GM23338 (cell line): Measurements from ENCODE around the gene ANKRD40CL. TPM values are rescaled to one million over a fixed set of nuclear protein-coding genes. Genes with fewer than 3 reads are reported as not detected.

ENCODE experiments used
- ATAC-seq: fragments of 200-7000 bp; cut with Tn5 transposase; 3 replicates; pipeline ENCODE4 v1.9.1; 2020
- DNase-seq: peaks from one replicate; pipeline ENCODE4 v3.0.0-alpha.2; 2015; ENCODE audit warnings: low spot score
- H2AFZ ChIP-seq: fragments of 200-600 bp; sonication (generic); 2 replicates; pipeline ENCODE4 v1.8.0; 2016; ENCODE audit warnings: antibody characterized with exemption, mild to moderate bottlenecking, moderate library complexity
- H3F3A ChIP-seq: fragments of 200-600 bp; sonication (generic); replicated peaks from 2 replicates; pipeline ENCODE4 v1.8.0; 2017; ENCODE audit warnings: antibody characterized with exemption, mixed run types, low read depth
- H3K27ac ChIP-seq: fragments of 200-600 bp; sonication (generic); 2 replicates; pipeline ENCODE4 v1.6.1; 2016; ENCODE audit warnings: low read depth
- H3K27me3 ChIP-seq: fragments of 200-600 bp; sonication (generic); 2 replicates; pipeline ENCODE4 v1.8.0; 2016; ENCODE audit warnings: mild to moderate bottlenecking, mixed run types, moderate library complexity; ENCODE audit not compliant: insufficient read depth
- H3K36me3 ChIP-seq: fragments of 200-600 bp; sonication (generic); 2 replicates; pipeline ENCODE4 v1.8.0; 2016; ENCODE audit warnings: mild to moderate bottlenecking; ENCODE audit not compliant: insufficient read depth
- H3K4me1 ChIP-seq: fragments of 200-600 bp; sonication (generic); 2 replicates; pipeline ENCODE4 v1.8.0; 2016; ENCODE audit warnings: mild to moderate bottlenecking, moderate library complexity; ENCODE audit not compliant: insufficient read depth
- H3K4me2 ChIP-seq: fragments of 200-600 bp; sonication (generic); 2 replicates; pipeline ENCODE4 v1.7.1; 2017; ENCODE audit warnings: mixed run types
- H3K4me3 ChIP-seq: fragments of 200-600 bp; sonication (generic); 2 replicates; pipeline ENCODE4 v1.6.1; 2016; ENCODE audit warnings: mixed run types
- H3K79me2 ChIP-seq: fragments of 200-600 bp; sonication (generic); replicated peaks from 2 replicates; pipeline ENCODE4 v1.8.0; 2017; ENCODE audit warnings: mild to moderate bottlenecking; ENCODE audit not compliant: insufficient read depth
- H3K9me2 ChIP-seq: fragments of 200-600 bp; sonication (generic); 2 replicates; pipeline ENCODE4 v1.8.0; 2017; ENCODE audit not compliant: insufficient read depth
- H4K20me1 ChIP-seq: fragments of 200-600 bp; sonication (generic); replicated peaks from 2 replicates; pipeline ENCODE4 v1.8.0; 2017; ENCODE audit warnings: mild to moderate bottlenecking; ENCODE audit not compliant: insufficient read depth
- H3K27ac Mint-ChIP-seq: 2 replicates; pipeline ENCODE4 v1.8.0; 2020; ENCODE audit warnings: inconsistent platforms, mild to moderate bottlenecking, moderate library complexity, mixed read lengths
- H3K27me3 Mint-ChIP-seq: 3 replicates; pipeline ENCODE4 v1.8.0; 2022; ENCODE audit warnings: low read depth, mild to moderate bottlenecking, moderate library complexity, mixed read lengths, inconsistent platforms; ENCODE audit not compliant: insufficient read depth, poor library complexity
- H3K36me3 Mint-ChIP-seq: 3 replicates; pipeline ENCODE4 v1.8.0; 2021; ENCODE audit warnings: low read depth, mild to moderate bottlenecking, inconsistent platforms, moderate library complexity, mixed read lengths
- H3K4me1 Mint-ChIP-seq: 3 replicates; pipeline ENCODE4 v1.8.0; 2020; ENCODE audit warnings: mild to moderate bottlenecking, inconsistent platforms, mixed read lengths
- H3K4me3 Mint-ChIP-seq: 3 replicates; pipeline ENCODE4 v1.8.0; 2021; ENCODE audit warnings: moderate library complexity, mild to moderate bottlenecking, inconsistent platforms, mixed read lengths
- H3K9me3 Mint-ChIP-seq: 3 replicates; pipeline ENCODE4 v1.8.0; 2020; ENCODE audit warnings: moderate library complexity, mild to moderate bottlenecking, inconsistent platforms, mixed read lengths
- CREB1 ChIP-seq: fragments of 250-450 bp; sonication (Bioruptor Pico); IDR thresholded peaks from 2 replicates; pipeline ENCODE4 v1.5.0; 2020; ENCODE audit warnings: low read depth, mild to moderate bottlenecking, moderate library complexity
- ETS1 ChIP-seq: IDR thresholded peaks from 2 replicates; pipeline ENCODE4 v1.6.1; 2016; ENCODE audit warnings: antibody characterized with exemption
- EZH2 ChIP-seq: fragments of 200-600 bp; sonication (generic); IDR thresholded peaks from one replicate; pipeline ENCODE4 v1.8.0; 2017; ENCODE audit warnings: antibody characterized with exemption, mild to moderate bottlenecking, low read depth; ENCODE audit not compliant: unreplicated experiment
- EZH2phosphoT487 ChIP-seq: fragments of 200-600 bp; sonication (generic); IDR thresholded peaks from one replicate; pipeline ENCODE4 v1.8.1; 2018; ENCODE audit warnings: antibody characterized with exemption; ENCODE audit not compliant: unreplicated experiment
- JUNB ChIP-seq: IDR thresholded peaks from one replicate; pipeline ENCODE4 v1.6.1; 2016; ENCODE audit warnings: antibody characterized with exemption; ENCODE audit not compliant: unreplicated experiment
- NANOG ChIP-seq: IDR thresholded peaks from 2 replicates; pipeline ENCODE4 v1.6.1; 2016; ENCODE audit warnings: antibody characterized with exemption, borderline replicate concordance
- POLR2AphosphoS5 ChIP-seq: IDR thresholded peaks from 2 replicates; pipeline ENCODE4 v1.6.1; 2016; ENCODE audit warnings: antibody characterized with exemption, low read depth
- STAT1 ChIP-seq: IDR thresholded peaks from one replicate; pipeline ENCODE4 v1.6.1; 2016; ENCODE audit warnings: antibody characterized with exemption; ENCODE audit not compliant: unreplicated experiment
- ZNF114 ChIP-seq: fragments of 250-450 bp; sonication (Bioruptor Pico); IDR thresholded peaks from 2 replicates; pipeline ENCODE4 v1.5.0; 2020; ENCODE audit warnings: mild to moderate bottlenecking, moderate library complexity
- ZNF331 ChIP-seq: fragments of 250-450 bp; sonication (Bioruptor Pico); IDR thresholded peaks from 2 replicates; pipeline ENCODE4 v1.5.0; 2020; ENCODE audit warnings: low read depth, mild to moderate bottlenecking, moderate library complexity
- polyA plus RNA-seq: library from polyadenylated mRNA; unstranded; fragments of >200 nt; fragmentation: Nextera tagmentation; extraction: Ambion mirVana; gene quantifications from 2 replicates; pipeline ENCODE4 v1.2.1, GENCODE V29; 2016
- total RNA-seq: library from RNA; depleted of rRNA; stranded (reverse); fragments of >200 nt; shearing (Covaris generic); gene quantifications from 2 replicates; pipeline ENCODE4 v1.2.3, GENCODE V29; 2014
- TF ChIP-seq, protein P1 (sequence below): IDR thresholded peaks from one replicate; pipeline ENCODE4 v1.6.1; 2018; ENCODE audit warnings: antibody characterized with exemption; ENCODE audit not compliant: unreplicated experiment
- TF ChIP-seq, protein P2 (sequence below): fragments of 250-450 bp; sonication (Bioruptor Pico); IDR thresholded peaks from 2 replicates; pipeline ENCODE4 v1.5.0; 2020; ENCODE audit warnings: mild to moderate bottlenecking, moderate library complexity
- TF ChIP-seq, protein P3 (sequence below), 2 experiments: fragments of 200-600 bp in 1 of 2; sonication (generic) in 1 of 2; conservative IDR thresholded peaks; 2 replicates each; pipeline versions ENCODE4 v1.5.1 to v1.6.1; 2016 to 2017; ENCODE audit warnings: antibody characterized with exemption in 2 of 2, low read depth in 2 of 2, mild to moderate bottlenecking in 2 of 2, moderate library complexity in 1 of 2

Gene ANKRD40CL
- total and polyA plus RNA-seq, 2 experiments from 2014 or later: not detected

GRCh38 chr17:50762177-50762576 lies 5.1 kb downstream of the ANKRD40CL start:
- Histone ChIP-seq H4K20me1 (no peaks in the 10 kb centered on the region), H2AFZ (no peak overlapping the region), H3K9me2 (no peaks in the 10 kb centered on the region), H3K27ac (no peak overlapping the region), H3K4me2 (no peak overlapping the region), H3F3A (no peaks in the 10 kb centered on the region), H3K4me1 (peaks cover 11% of the 10 kb centered on the region; the same call in 1 of the 2 replicates), H3K79me2 (no peaks in the 10 kb centered on the region), H3K4me3 (no peak overlapping the region), H3K36me3 (no peaks in the 10 kb centered on the region), H3K27me3 (no peaks in the 10 kb centered on the region)
- no peaks in the 10 kb centered on the region for H3K9me3 Mint-ChIP-seq
- no peaks in the 10 kb centered on the region for H3K36me3 Mint-ChIP-seq
- no peak for ATAC-seq
- no peak overlapping the region for H3K4me3 Mint-ChIP-seq
- DNase-seq: no peak
- no peak for TF ChIP-seq CREB1 (CRISPR knock-in tag)
- TF ChIP-seq POLR2AphosphoS5: no peak
- no peak for TF ChIP-seq EZH2
- TF ChIP-seq, protein P1, sequence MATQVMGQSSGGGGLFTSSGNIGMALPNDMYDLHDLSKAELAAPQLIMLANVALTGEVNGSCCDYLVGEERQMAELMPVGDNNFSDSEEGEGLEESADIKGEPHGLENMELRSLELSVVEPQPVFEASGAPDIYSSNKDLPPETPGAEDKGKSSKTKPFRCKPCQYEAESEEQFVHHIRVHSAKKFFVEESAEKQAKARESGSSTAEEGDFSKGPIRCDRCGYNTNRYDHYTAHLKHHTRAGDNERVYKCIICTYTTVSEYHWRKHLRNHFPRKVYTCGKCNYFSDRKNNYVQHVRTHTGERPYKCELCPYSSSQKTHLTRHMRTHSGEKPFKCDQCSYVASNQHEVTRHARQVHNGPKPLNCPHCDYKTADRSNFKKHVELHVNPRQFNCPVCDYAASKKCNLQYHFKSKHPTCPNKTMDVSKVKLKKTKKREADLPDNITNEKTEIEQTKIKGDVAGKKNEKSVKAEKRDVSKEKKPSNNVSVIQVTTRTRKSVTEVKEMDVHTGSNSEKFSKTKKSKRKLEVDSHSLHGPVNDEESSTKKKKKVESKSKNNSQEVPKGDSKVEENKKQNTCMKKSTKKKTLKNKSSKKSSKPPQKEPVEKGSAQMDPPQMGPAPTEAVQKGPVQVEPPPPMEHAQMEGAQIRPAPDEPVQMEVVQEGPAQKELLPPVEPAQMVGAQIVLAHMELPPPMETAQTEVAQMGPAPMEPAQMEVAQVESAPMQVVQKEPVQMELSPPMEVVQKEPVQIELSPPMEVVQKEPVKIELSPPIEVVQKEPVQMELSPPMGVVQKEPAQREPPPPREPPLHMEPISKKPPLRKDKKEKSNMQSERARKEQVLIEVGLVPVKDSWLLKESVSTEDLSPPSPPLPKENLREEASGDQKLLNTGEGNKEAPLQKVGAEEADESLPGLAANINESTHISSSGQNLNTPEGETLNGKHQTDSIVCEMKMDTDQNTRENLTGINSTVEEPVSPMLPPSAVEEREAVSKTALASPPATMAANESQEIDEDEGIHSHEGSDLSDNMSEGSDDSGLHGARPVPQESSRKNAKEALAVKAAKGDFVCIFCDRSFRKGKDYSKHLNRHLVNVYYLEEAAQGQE: no peak
- TF ChIP-seq, protein P2, sequence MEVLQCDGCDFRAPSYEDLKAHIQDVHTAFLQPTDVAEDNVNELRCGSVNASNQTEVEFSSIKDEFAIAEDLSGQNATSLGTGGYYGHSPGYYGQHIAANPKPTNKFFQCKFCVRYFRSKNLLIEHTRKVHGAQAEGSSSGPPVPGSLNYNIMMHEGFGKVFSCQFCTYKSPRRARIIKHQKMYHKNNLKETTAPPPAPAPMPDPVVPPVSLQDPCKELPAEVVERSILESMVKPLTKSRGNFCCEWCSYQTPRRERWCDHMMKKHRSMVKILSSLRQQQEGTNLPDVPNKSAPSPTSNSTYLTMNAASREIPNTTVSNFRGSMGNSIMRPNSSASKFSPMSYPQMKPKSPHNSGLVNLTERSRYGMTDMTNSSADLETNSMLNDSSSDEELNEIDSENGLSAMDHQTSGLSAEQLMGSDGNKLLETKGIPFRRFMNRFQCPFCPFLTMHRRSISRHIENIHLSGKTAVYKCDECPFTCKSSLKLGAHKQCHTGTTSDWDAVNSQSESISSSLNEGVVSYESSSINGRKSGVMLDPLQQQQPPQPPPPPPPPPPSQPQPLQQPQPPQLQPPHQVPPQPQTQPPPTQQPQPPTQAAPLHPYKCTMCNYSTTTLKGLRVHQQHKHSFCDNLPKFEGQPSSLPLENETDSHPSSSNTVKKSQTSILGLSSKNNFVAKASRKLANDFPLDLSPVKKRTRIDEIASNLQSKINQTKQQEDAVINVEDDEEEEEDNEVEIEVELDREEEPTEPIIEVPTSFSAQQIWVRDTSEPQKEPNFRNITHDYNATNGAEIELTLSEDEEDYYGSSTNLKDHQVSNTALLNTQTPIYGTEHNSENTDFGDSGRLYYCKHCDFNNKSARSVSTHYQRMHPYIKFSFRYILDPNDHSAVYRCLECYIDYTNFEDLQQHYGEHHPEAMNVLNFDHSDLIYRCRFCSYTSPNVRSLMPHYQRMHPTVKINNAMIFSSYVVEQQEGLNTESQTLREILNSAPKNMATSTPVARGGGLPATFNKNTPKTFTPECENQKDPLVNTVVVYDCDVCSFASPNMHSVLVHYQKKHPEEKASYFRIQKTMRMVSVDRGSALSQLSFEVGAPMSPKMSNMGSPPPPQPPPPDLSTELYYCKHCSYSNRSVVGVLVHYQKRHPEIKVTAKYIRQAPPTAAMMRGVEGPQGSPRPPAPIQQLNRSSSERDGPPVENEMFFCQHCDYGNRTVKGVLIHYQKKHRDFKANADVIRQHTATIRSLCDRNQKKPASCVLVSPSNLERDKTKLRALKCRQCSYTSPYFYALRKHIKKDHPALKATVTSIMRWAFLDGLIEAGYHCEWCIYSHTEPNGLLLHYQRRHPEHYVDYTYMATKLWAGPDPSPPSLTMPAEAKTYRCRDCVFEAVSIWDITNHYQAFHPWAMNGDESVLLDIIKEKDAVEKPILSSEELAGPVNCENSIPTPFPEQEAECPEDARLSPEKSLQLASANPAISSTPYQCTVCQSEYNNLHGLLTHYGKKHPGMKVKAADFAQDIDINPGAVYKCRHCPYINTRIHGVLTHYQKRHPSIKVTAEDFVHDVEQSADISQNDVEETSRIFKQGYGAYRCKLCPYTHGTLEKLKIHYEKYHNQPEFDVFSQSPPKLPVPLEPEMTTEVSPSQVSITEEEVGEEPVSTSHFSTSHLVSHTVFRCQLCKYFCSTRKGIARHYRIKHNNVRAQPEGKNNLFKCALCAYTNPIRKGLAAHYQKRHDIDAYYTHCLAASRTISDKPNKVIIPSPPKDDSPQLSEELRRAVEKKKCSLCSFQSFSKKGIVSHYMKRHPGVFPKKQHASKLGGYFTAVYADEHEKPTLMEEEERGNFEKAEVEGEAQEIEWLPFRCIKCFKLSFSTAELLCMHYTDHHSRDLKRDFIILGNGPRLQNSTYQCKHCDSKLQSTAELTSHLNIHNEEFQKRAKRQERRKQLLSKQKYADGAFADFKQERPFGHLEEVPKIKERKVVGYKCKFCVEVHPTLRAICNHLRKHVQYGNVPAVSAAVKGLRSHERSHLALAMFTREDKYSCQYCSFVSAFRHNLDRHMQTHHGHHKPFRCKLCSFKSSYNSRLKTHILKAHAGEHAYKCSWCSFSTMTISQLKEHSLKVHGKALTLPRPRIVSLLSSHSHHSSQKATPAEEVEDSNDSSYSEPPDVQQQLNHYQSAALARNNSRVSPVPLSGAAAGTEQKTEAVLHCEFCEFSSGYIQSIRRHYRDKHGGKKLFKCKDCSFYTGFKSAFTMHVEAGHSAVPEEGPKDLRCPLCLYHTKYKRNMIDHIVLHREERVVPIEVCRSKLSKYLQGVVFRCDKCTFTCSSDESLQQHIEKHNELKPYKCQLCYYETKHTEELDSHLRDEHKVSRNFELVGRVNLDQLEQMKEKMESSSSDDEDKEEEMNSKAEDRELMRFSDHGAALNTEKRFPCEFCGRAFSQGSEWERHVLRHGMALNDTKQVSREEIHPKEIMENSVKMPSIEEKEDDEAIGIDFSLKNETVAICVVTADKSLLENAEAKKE (CRISPR knock-in tag): no peak
- no peak for TF ChIP-seq ZNF331 (CRISPR knock-in tag)
- TF ChIP-seq STAT1: no peak
- no peak for TF ChIP-seq ZNF114 (CRISPR knock-in tag)
- TF ChIP-seq ETS1: no peak
- TF ChIP-seq JUNB: no peak
- TF ChIP-seq EZH2phosphoT487: no peak
- no peak for TF ChIP-seq NANOG
- TF ChIP-seq, protein P3, sequence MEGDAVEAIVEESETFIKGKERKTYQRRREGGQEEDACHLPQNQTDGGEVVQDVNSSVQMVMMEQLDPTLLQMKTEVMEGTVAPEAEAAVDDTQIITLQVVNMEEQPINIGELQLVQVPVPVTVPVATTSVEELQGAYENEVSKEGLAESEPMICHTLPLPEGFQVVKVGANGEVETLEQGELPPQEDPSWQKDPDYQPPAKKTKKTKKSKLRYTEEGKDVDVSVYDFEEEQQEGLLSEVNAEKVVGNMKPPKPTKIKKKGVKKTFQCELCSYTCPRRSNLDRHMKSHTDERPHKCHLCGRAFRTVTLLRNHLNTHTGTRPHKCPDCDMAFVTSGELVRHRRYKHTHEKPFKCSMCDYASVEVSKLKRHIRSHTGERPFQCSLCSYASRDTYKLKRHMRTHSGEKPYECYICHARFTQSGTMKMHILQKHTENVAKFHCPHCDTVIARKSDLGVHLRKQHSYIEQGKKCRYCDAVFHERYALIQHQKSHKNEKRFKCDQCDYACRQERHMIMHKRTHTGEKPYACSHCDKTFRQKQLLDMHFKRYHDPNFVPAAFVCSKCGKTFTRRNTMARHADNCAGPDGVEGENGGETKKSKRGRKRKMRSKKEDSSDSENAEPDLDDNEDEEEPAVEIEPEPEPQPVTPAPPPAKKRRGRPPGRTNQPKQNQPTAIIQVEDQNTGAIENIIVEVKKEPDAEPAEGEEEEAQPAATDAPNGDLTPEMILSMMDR (conservative IDR thresholded peaks at IDR 0.05; ENCODE audit: low read depth in 2 of 2): no peak
- peaks cover 18% of the 10 kb centered on the region for H3K4me1 Mint-ChIP-seq
- H3K27me3 Mint-ChIP-seq: peaks cover 6% of the 10 kb centered on the region
- H3K27ac Mint-ChIP-seq: no peak overlapping the region
